Activated CD8-positive, alpha-beta memory T cell treated with anti-CD3 and anti-CD28 coated beads, Interleukin-2, amount 10 ng/mL, durations not matched to agents 7 days and 5 days (primary cell): ENCODE data around the gene AQP2. TPM values are rescaled to one million over a fixed set of nuclear protein-coding genes. Genes with fewer than 3 reads are reported as not detected.

Experiments used
- total RNA-seq, 2 experiments: library from RNA; stranded (reverse); gene quantifications; one replicate each; pipeline ENCODE4 v1.2.3, GENCODE V29; 2021

AQP2 gene
- total RNA-seq, 2 experiments from 2014 or later = not detected

Other genes starting within 250 kb of the AQP2 start
- 10 to 100 TPM; 44.2 to 50.5 TPM for gene FMNL3, start 243.3 kb upstream of the AQP2 start, total RNA-seq
- gene TMBIM6, start 209.2 kb upstream of the AQP2 start, total RNA-seq = 100 to 1,000 TPM; 396 to 524 TPM
- 1 to 10 TPM; 1.1 to 1.4 TPM for gene NCKAP5L, start 122.3 kb upstream of the AQP2 start, total RNA-seq
- 1 to 10 TPM; 8.2 to 8.3 TPM for gene BCDIN3D, start 107.6 kb upstream of the AQP2 start, total RNA-seq
- under 1 TPM; 0.05 to 0.06 TPM for gene FAIM2, start 46.8 kb upstream of the AQP2 start, total RNA-seq
- not detected for gene AQP5, start 11.1 kb downstream of the AQP2 start, total RNA-seq
- gene AQP6, start 22.2 kb downstream of the AQP2 start, total RNA-seq = not detected
- gene RACGAP1, start 74.8 kb downstream of the AQP2 start, total RNA-seq = 100 to 1,000 TPM; 180 to 198 TPM
- gene ASIC1, start 106.9 kb downstream of the AQP2 start, total RNA-seq = 10 to 100 TPM; 19.0 to 28.3 TPM
- 10 to 100 TPM; 62.0 to 80.8 TPM for gene SMARCD1, start 134.6 kb downstream of the AQP2 start, total RNA-seq
- under 1 TPM in 1 of 2 experiments, not detected in 1; 0.30 TPM for gene GPD1, start 153.3 kb downstream of the AQP2 start, total RNA-seq
- gene COX14, start 161.5 kb downstream of the AQP2 start, total RNA-seq = 10 to 100 TPM; 55.1 to 64.5 TPM
- gene CERS5, start 216.6 kb downstream of the AQP2 start, total RNA-seq = 10 to 100 TPM; 55.0 to 56.3 TPM